GM18858 (cell line): ENCODE measurements around the gene PLAAT5.
A peak's percentile ranks its signal among the peaks of the same experiment; 100 is the strongest.
"Not testable (repeated sequence)": the region's sequence is repeated elsewhere in the genome, so short reads cannot be mapped to it uniquely, and the experiment has no call there.

Experiments
- ATAC-seq: cut with Tn5 transposase; IDR thresholded peaks from one replicate; pipeline ENCODE4 v1.9.1; 2021; ENCODE audit not compliant: unreplicated experiment

Gene PLAAT5

GRCh38 chr11:63490551-63491239 lies at the start of gene PLAAT5:
PLAAT5 (minus strand) TSS chr11:63491167; CDS start chr11:63491034, 133 bp downstream.
- no peak for ATAC-seq

GRCh38 chr11:63537293-63538101 lies 46.5 kb upstream of the PLAAT5 start:
- ATAC-seq = no peak

GRCh38 chr11:63536669-63537292 lies 45.8 kb upstream of the PLAAT5 start, which contains the start of gene PLAAT4:
PLAAT4 (plus strand) TSS chr11:63536808; CDS start chr11:63536869, 61 bp downstream.
- no peak for ATAC-seq

GRCh38 chr11:63535734-63536133 lies 44.8 kb upstream of the PLAAT5 start:
- no peak for ATAC-seq

- no peak for ATAC-seq
These were observed 44.0 kb upstream of the PLAAT5 start for GRCh38 chr11:63534895-63535461.

- ATAC-seq = no peak
These were observed 43.1 kb upstream of the PLAAT5 start for GRCh38 chr11:63534076-63534475.

- ATAC-seq = no peak
These were observed 42.0 kb upstream of the PLAAT5 start for GRCh38 chr11:63532799-63533475.

- no peak for ATAC-seq
These were observed 41.1 kb upstream of the PLAAT5 start for GRCh38 chr11:63532117-63532516.

GRCh38 chr11:63531074-63531792 lies 40.3 kb upstream of the PLAAT5 start:
- ATAC-seq = peak; percentile 91

GRCh38 chr11:63530021-63530420 lies 39.1 kb upstream of the PLAAT5 start:
- ATAC-seq = no peak

GRCh38 chr11:63529373-63529772 lies 38.4 kb upstream of the PLAAT5 start:
- ATAC-seq = not testable (repeated sequence)

GRCh38 chr11:63528729-63529278 lies 37.8 kb upstream of the PLAAT5 start:
- ATAC-seq = not testable (repeated sequence)

GRCh38 chr11:63528156-63528555 lies 37.2 kb upstream of the PLAAT5 start:
- not testable (repeated sequence) for ATAC-seq

- no peak for ATAC-seq
These were observed 36.7 kb upstream of the PLAAT5 start for GRCh38 chr11:63527667-63528066.

- ATAC-seq = no peak
These were observed 32.2 kb upstream of the PLAAT5 start for GRCh38 chr11:63523151-63523550.

- no peak for ATAC-seq
These were observed 30.9 kb upstream of the PLAAT5 start for GRCh38 chr11:63521896-63522295.

- ATAC-seq = no peak
These were observed 29.7 kb upstream of the PLAAT5 start for GRCh38 chr11:63520606-63521170.

GRCh38 chr11:63518548-63518947 lies 27.6 kb upstream of the PLAAT5 start:
- no peak for ATAC-seq

GRCh38 chr11:63517156-63517555 lies 26.2 kb upstream of the PLAAT5 start:
- no peak for ATAC-seq
